Dermis microvascular lymphatic vessel endothelial cell (primary cell): ENCODE data around the gene USP10. TPM values are rescaled to one million over a fixed set of nuclear protein-coding genes. Genes with fewer than 3 reads are reported as not detected.

Experiments
- DNase-seq, 2 donors: peaks; one replicate each; pipeline versions ENCODE4 v3.0.0 to v3.0.0-alpha.2; 2010; ENCODE audit warnings: low read depth in 2 of 2
- total RNA-seq: library from RNA; depleted of rRNA; stranded (reverse); fragments of >200 nt; gene quantifications from 2 replicates; pipeline ENCODE4 v1.2.1, GENCODE V29; 2014

The USP10 gene
- total RNA-seq, 1 donor from 2014 or later, result 36.6 TPM

DNA sequence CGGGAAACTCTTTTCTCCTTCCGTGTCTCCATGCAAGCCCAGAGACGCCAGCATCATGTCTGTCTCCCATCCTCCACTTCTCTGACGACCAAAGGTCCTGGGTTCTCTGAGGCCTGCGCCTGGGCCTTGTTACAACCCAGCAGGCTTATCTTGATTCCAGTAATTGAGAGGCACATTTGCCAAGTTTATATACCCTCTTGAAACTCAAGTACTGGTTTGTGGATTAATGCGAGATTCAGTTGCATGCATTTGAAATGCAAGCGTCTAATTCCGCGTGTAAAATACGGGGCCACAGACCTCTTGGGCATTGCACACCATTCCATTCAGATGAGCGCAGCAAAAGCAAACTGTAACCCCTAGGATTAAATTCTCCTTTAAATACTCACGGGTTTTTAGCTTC is 91.3 kb downstream of the USP10 start:
- no peak for DNase-seq

DNA sequence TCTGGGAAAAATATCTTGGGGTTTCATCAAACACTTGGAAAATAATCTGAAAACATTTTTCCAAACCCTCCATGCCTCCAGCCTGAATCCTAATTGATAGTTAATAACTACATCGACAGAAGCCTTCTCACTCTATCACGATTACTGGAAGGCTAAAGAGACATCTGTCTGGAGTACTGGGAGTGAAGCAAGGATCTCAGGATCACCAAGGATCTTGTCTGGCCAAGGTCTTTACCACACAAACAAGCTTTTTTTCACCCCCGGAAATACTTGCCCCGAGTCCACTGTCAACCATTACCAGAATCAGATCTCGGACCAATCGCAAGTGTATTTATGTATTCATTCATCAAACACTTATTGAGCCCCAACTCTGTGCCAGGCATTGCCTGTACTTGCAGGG is 91.7 kb downstream of the USP10 start:
- no peak for DNase-seq

DNA sequence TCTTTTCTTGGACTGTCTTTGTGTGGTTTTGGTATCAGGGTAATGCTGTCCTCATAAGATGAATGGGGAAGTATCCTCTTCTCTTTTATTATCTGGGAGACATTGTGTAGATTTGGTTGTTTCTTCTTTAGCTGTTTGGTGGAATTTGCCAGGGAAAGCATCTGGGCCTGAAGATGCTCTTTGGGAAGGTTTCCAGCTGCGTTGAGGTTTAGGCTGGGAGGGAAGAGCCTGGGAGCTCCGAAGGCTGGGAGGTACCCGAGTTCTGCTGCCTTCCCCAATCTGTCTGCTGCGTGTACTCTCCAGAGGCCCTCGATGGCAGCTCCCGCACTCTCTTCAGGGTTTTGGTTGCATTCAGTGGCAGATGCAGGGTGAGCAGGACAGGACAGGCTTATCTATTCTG is 94.4 kb downstream of the USP10 start:
- DNase-seq, result no peak

DNA sequence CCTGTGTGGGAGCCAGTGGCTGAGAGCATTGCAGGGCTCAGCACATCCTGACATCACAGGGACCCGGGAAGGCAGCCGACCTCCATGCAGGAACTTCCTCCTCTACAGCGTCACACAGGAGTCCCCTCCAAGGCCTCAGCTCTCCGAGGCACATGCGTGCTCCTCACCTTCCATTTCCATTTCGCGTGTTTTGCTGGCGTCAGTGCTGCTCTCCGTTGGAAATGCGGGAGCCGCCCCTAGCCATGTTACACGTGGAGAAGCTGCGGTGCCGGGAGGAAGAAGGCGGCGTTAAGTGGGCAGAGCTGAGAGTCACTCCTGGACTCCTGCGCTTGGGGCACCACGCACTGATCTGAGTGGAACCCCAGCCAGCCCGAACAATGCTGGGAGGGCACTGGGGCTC is 94.8 kb downstream of the USP10 start:
- DNase-seq, result no peak

DNA sequence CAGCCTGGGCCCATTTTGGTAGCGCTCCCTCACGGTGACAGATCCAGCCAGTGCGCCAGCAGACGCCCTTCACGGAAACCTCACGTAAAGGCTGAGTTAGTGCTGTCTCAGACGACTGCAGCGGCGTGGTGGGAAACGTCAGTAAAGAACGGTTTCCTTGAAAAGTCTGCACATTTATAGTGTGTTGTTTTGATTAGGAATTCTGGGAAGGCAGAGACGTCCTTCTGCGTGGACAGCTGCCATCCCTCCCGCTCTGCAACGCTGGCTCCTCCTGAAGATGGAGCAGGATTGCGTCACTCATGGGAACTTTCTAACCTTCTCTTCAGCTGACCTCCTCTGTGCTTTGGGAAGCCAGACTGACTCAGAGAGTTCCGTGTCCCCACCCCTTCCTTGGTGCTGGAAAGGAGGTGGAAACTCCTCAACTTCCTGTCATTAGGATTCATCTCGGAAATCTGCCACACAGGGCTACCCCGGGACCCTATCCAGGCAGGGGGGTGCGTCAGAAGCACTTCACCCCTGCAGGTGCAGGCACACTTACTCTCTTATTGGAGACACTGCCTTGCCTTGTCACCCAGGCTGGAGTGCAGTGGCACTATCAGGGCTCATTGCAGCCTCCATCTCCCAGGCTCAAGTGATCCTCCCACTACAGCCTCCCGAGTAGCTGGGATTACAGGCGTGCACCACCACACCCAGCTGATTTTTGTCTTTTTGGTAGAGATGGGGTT is 95.7 kb downstream of the USP10 start:
- DNase-seq, result no peak

DNA sequence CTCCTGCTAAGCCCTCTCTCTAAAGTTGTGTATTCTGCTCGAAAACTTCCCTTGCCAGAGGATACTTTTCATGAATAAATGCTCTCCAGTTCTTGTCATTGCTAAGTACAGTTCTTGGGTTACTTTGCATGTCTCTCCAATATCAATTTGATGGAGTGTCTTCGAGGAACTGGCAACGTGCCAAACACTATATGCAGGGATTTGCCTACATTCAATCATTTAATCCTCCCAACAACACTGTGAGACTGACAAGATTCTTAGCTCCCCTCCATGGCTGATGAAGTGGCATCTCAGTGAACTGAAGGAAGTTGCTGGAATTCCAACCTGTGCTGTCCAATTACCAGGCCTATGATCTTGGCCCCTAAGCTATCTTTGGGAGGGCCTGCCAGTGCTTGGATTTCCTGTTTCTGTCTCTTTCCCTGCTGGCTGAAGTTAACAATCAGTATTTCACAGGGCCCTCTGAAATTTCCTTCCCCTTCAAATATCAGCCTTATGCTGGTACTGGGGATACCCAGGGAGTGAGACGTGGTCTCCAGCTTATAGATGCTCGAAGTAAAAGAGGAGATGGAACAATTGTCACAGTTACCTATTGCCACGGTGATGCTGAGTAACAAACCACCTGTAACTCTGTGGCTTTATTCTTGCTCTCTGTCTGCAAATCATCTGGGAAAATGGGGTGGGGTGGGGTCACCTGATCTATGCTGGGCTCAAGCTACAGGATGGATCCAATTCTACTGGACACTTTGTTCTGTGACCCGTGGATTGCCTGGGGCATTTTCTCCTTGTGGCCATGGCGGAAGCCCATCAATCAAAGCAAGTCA is 100.6 kb downstream of the USP10 start:
- peak in 1 of 2 donors; percentile 22 for DNase-seq

DNA sequence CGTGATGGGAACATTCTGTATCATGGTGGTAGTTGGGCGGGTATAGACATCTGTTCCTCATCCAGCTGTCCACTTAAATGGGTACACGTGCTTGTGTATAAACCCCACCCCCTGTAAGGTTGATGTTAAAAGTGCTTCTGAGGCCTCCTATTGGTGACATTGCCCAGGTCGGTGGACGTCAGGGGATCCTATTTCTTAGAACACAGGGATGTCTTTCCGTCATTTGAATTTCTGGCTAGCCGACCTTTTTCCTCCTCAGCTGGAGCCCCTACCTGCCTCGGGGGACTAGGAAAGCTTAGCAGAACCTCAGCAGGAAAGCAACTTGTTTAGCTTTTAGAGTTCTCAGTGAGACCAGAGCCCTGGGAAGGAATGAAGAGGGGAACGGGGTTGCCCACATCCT is 103.3 kb downstream of the USP10 start:
- DNase-seq, result no peak

DNA sequence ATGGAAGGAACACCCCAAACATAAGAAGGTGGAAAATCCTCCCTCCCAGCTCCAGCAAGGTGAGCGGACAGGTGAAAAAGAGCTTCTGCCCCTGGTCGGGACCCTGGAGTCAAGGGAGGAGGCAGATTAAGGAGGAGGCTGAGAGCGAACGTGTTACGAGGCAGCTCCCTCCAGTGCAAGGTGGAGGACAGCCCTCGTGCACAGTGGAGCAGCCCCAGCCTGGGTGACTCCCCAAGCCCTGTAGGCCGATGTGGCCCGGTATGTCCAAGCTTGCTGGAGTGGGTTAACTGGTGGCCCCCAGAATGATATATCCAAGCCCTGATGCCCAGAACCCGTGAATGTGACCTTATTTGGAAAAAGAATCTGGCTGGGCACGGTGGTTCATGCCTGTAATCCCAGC is 104.5 kb downstream of the USP10 start:
- no peak for DNase-seq

DNA sequence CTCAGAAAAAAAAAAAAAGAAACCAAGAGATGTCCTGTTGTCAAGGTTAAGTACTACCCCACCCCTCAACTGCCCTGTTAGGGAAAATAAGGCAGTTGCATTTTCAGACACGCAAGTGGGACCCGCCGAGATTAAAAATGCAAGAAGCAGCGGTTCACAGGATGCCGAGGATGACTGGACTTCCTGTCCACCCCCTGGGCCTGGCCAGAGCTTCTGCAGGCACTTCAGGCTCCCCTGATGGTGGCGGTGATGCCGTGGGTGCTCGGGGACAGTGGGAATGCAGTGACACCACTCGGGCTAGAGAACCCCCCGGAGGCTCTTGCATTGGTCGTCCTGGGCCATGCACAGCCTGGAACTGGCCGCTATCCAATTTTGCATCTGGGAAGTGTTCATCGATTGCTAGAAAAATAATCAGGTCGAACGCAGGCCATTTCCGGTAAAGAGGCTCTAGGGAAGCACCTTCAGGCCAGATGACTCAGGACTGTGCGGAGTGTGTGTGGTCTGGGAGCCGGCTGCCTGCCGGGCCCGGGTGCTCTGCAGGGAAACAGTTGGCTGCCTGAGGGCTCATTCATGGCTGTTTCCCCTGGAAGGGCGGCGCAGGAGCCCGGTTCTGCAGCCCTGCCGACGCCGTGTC is 106.6 kb downstream of the USP10 start:
- peak; percentile 4 to 91 for DNase-seq

DNA sequence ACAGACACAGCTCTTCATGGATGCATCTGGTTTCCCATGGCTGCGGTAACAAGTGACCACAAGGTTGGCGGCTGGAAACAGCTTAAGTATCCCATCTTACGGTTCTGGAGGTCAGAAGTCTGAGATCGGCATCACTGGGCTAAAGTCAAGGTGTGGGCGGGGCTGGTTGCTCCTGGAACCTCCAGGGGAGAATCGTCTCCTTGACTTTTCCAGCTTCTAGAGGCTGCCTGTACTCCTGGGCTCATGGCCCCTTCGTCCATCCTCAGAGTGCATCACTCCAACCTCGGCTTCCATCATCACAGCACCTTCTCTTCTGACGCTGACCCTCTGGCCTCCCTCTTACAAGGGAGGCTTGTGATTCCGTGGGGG is 107.1 kb downstream of the USP10 start:
- no peak for DNase-seq

DNA sequence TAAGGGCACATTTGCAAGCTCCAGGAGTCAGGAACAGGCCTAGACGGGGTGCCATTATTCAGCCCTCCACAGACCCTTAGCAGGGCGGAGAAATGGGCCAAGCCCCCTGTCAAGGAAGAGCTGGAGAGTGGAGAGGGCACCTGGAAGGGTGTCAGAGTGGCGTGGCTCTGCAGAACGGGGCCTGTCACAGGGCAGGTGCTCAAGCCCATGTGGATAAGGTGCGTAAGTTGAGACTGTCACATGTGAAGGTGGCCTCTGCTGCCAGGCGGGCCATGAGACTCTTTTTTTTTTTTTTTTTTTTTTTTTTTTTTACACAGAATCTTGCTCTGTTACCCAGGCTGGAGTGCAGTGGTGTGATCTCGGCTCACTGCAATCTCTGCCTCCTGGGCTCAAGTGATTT is 108.0 kb downstream of the USP10 start:
- DNase-seq, result no peak

DNA sequence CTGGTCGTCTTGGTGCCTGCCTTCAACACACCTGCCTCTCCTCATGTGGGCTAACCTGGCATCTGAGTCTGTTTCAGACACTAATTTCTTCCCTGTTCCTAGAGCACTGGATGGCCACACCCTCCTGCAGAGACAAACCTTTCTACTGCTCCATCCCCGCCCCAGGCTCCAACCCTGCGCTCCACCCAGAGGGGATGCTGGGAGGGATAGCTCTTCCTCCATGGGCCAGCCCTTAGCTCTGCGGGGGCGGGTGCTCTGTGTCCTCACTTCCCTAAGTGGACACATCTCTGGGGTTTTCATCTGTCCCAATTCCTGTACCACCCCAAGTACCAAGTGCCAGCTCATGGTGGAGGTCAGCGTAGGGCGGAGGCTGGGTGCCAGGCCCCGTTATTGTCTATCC is 109.0 kb downstream of the USP10 start:
- no peak for DNase-seq

DNA sequence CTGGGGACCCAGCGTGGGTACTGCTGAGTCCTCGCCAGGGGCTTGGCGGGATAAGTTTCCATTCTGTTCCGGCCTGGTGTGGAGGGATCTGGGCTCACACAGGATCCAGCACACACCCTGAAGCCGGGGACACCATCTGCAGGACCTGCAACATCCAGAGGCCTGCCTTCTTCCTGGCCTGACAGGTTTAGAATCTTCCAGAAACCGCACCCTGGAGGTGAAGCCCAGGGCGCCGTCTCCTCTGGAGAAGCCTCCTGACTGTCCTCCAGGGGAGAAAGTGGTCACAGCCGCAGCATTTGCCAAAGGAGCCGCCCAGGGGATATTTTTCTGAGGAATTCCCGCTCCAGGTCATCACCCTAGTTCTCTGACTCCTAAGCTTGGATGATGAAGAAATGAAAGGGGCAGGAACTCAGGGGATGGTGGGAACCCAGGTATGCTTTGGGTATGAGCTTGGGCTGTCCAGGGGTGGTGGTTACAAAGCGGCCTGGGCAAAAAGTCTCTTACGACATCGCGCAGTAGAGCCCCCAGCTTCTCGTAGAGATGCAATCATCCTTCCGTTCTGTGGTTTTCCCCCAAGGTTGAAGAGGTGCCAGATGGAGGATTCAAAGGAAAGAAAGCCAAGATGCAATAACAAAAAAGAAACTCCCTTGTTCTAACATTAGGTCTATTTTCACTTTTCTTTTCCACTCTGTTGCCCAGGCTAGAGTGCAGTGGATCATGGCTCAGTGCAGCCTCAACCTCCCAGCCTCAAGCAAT is 110.9 kb downstream of the USP10 start:
- DNase-seq, result no peak

DNA sequence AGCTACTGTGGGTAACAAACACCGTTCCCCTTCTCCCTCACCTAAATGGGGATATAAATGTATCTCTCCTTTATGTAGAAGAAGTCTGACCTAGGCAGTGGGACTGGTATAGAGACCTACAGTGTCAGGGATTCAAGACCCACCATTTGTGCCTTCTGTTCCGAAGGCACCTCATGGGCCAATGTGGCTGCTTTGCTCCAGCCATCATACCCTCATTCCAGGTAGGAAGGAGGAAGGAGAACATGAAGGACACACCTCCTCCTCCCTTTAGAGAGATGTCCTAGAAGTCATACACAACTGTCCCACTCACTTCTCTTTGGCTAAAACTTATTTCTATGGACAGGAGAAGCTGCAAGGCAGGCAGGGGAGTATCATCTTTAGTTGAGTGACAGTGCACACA is 111.7 kb downstream of the USP10 start:
- no peak for DNase-seq

DNA sequence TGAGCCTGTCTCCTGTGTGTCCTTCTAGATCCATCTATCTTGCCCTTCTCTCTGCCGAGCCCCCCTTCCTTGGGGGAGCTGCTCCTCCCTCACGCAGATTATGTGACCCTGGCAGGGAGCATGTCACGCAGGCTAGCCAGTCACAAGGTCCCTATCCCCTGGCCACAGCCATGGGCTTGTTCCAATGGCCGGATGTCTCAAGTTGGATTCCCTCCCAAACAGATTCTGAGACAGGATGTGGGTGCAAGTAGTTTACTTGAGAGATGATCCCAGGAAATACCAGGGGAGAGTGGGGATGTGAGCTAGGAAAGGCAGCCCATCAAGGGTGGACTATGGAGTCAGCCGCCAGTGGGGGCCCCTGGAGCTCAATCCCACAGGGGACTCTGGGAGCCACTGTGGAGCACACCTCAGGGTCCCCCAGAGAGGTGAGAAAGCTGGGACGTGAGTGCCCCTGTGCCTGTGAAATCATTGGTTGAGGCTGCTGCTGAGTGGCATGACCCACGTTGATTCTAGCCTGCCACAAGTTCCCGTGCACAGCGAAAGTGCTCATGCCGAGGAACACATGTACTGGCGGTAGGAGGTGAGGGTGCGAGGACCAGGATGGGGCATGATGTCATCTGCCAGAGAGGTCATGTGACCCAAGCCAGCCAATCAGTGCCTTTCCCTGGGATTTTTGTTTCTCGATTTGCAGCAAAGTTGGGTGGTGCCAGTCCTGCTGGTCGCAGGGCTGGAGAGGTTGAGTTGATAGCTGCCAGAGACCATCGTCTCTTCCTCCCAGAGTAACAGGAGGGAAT is 113.5 kb downstream of the USP10 start:
- no peak for DNase-seq

DNA sequence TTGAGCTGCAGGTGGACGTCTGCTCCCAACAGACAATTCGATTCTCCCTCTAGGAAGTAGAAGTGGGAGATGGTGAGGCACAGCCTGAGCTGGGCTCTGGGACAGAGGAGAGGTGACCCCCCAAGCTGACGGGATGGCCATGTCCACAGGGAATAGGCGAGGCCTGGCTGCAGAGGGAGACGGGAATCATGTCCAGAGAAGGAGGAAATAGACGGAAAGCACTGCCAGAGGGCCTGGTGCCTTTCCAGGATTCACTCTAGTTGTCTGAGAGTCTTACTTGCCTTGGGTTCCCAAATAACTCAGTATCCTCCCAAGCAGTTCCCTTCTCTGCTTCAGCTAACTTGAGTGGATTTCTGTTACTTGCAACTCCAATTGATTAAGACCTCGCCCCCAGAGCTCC is 115.7 kb downstream of the USP10 start:
- no peak for DNase-seq

DNA sequence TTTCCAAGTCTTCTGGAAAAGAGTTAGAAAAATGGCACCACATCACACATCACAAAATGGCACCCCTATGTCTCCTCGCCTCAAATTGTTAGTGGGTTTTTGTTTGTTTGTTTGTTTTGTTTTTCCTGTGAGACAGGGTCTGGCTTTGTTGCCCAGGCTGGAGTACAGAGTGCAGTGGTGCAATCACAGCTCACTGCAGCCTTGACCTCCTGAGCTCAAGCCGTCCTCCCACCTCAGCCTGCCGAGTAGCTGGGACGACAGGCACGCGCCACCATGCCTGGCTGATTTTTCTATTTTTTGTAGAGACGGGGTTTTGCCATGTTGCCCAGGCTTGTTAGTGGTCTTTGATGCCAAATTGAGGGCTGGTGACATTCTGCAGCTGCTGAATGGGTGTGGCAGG is 116.2 kb downstream of the USP10 start:
- no peak for DNase-seq

DNA sequence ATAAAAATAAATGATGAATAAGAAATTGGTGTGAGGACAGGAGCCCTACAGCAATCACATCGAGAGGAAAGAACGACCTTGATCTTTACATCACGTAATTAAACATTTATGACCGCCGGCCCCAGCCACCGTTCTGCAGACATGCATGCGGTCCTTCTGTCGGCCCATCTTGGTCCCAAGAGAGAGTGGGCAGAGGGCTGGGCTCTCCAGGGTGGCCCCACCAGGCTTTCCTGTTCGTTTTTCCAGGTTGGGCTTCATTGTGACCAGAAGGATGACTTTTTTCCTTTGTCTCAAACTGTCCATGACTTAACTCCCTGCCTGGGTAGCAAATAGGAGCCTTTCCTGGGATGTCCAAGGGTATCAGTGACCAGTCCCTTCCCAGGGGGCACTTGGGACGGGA is 116.7 kb downstream of the USP10 start:
- DNase-seq, result no peak

DNA sequence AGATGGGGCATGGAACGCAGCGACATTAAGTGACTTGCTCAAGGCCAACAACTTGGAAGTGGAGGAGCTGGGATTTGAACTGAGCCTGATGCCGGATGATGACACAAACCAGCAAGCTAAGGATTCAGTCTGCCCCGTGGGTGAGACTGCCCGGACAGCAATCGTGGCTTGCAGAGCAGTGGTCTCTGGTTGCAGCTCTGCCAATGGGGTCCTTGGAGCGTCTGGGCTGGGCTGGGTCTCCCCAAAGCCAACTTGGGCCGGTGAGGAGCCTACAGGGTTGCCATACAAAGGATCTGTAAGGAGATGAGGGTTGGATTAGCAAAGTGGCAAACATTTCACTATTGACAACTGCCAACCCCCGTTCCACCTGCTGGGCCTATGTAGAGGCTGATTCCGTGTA is 117.4 kb downstream of the USP10 start:
- no peak for DNase-seq

DNA sequence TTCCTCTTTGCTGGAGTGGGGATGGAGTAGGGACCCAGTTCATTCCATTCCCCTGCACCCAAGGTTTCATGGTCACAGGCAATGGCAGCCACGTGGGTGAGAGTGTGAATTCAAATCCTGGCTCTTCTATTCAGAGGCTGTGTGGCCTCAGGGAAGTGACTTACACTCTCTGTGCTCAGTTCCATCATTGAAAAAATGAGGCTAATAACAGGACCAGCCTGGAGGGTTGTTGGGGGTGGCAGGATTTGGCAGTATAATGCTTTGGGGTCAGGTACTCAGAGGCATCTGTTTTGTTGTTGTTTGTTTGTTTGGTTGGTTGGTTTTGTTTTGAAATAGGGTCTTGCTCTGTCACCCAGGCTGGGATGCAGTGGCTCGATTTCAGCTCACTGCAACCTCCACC is 117.8 kb downstream of the USP10 start:
- DNase-seq, result no peak

DNA sequence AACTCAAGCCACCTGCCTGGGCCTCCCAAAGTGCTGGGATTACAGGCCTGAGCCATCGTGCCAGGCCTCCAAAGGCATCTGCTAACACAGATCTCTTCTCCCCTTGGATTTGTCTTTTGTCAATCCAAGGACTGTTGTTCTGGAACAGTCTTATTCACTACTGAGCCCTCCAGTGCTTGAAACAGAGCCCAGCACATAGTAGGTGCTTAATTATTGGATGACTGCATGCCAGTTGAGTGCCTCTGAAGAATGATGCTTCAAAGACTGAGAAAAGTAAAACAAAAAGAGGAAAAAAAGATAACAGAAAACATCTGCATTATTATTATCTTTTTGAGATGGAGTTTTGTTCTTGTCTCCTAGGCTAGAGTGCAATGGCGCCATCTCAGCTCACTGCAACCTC is 118.3 kb downstream of the USP10 start:
- DNase-seq, result no peak
